ENCODE results near the gene ERICH4. TPM values are rescaled to one million over a fixed set of nuclear protein-coding genes. Genes with fewer than 3 reads are reported as not detected.

ERICH4 gene
- total RNA-seq, 6 experiments from 2014 or later: not detected

- no peak for DNase-seq
- no peak for TF ChIP-seq POLR2A (IDR thresholded peaks at IDR 0.05)
- TF ChIP-seq CTCF (IDR thresholded peaks at IDR 0.05): no peak
- H3K9me3 ChIP-seq: no peaks in the 10 kb centered on the region
- no peaks in the 10 kb centered on the region for H3K4me1 ChIP-seq
- H3K36me3 ChIP-seq: no peaks in the 10 kb centered on the region
- intact Hi-C loops (cut with DNase I): no loop called here
- H3K27me3 ChIP-seq: peaks cover 0 to 5% of the 10 kb centered on the region in 2 donors
- H3K27ac ChIP-seq: peak overlapping the region; percentile 26 to 47 (median 33)
- WGBS (ENCODE audit: insufficient coverage, low coverage, low lambda C conversion rate, missing lambda C conversion rate): 44% methylated on average over 8 of the region's 8 CpGs
- no peak for ATAC-seq
- H3K4me3 ChIP-seq: no peak overlapping the region
Measured at GRCh38 chr19:41478171-41478570, 35.2 kb downstream of the ERICH4 start.

GRCh38 chr19:41478875-41479756, 36.2 kb downstream of the ERICH4 start:
- ATAC-seq: peak; percentile 53 to 75 (median 72)
- no peak for DNase-seq

GRCh38 chr19:41479757-41480191, 36.8 kb downstream of the ERICH4 start:
- no peaks in the 10 kb centered on the region for H3K9me3 ChIP-seq
- H3K4me1 ChIP-seq: no peaks in the 10 kb centered on the region
- peak overlapping the region in 2 of 3 donors; percentile 8 to 54 for H3K27ac ChIP-seq
- no peaks in the 10 kb centered on the region for H3K36me3 ChIP-seq
- no peaks in the 10 kb centered on the region for H3K27me3 ChIP-seq
- peak; percentile 54 to 79 (median 70) for ATAC-seq
- WGBS (ENCODE audit: insufficient coverage, low coverage, low lambda C conversion rate, missing lambda C conversion rate): 44% methylated on average over 5 of the region's 8 CpGs
- intact Hi-C loops (cut with DNase I): no loop called here
- H3K4me3 ChIP-seq: no peak overlapping the region
- peak in 1 of 3 donors; percentile 58 for DNase-seq
- TF ChIP-seq CTCF (IDR thresholded peaks at IDR 0.05): no peak
- no peak for TF ChIP-seq POLR2A (IDR thresholded peaks at IDR 0.05)

More at GRCh38 chr19:41478875-41479756, 36.2 kb downstream of the ERICH4 start:
- Histone ChIP-seq H3K27me3 (no peaks in the 10 kb centered on the region), H3K27ac (peak overlapping the region; percentile 26 to 47 (median 33)), H3K4me1 (no peaks in the 10 kb centered on the region), H3K9me3 (no peaks in the 10 kb centered on the region), H3K4me3 (no peak overlapping the region), H3K36me3 (no peaks in the 10 kb centered on the region)
- 45% methylated on average over 15 of the region's 15 CpGs for WGBS (ENCODE audit: insufficient coverage, low coverage, low lambda C conversion rate, missing lambda C conversion rate)
- TF ChIP-seq CTCF (IDR thresholded peaks at IDR 0.05) (no peak), POLR2A (IDR thresholded peaks at IDR 0.05) (no peak)
- intact Hi-C loops (cut with DNase I): no loop called here

GRCh38 chr19:41480336-41480735, 37.4 kb downstream of the ERICH4 start:
- Histone ChIP-seq H3K27me3 (no peaks in the 10 kb centered on the region), H3K36me3 (no peaks in the 10 kb centered on the region), H3K4me1 (no peaks in the 10 kb centered on the region), H3K27ac (peak overlapping the region in 2 of 3 donors; percentile 8 to 54), H3K4me3 (no peak overlapping the region), H3K9me3 (no peaks in the 10 kb centered on the region)
- peak in 1 of 4 donors; percentile 18 for ATAC-seq
- WGBS (ENCODE audit: insufficient coverage, low coverage, low lambda C conversion rate, missing lambda C conversion rate): 65% methylated on average over 12 of the region's 12 CpGs
- no peak for DNase-seq
- intact Hi-C loops (cut with DNase I): no loop called here
- TF ChIP-seq POLR2A (IDR thresholded peaks at IDR 0.05): no peak
- TF ChIP-seq CTCF (IDR thresholded peaks at IDR 0.05): no peak
